Measurements from ENCODE around the gene CADPS2. TPM values are rescaled to one million over a fixed set of nuclear protein-coding genes. Genes with fewer than 3 reads are reported as not detected.

The CADPS2 gene
- total RNA-seq, 1 experiment from 2014 or later = 12.2 TPM

DNA sequence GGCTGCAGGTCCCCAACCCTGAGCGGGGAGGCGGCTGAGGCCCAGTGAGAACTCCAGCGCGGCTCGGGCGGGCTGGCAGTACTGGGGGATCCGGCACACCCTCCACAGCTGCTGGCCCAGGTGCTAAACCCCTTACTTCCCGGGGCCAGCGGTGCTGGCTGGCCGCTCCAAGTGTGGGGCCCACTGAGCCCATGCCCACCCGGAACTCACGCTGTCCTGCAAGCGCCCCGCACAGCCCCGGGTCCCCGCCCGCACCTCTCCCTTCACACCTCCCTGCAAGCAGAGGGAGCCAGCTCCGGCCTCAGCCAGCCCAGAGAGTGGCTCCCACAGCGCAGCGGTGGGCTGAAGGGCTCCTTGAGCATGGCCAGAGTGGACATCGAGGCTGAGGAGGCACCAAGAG is 212.3 kb downstream of the CADPS2 start:
- no peaks in the 10 kb centered on the region for H3K27me3 Mint-ChIP-seq (ENCODE audit: low read depth)
- peaks cover 25% of the 10 kb centered on the region for H3K9me3 Mint-ChIP-seq
- ChIA-PET POLR2A (no interaction called here), CTCF (no interaction called here)
- peaks cover 55% of the 10 kb centered on the region for H3K4me1 Mint-ChIP-seq
- H3K36me3 Mint-ChIP-seq = peaks cover 27% of the 10 kb centered on the region
- DNase-seq (ENCODE audit: low spot score) (no peak), ATAC-seq (no peak)
- no peak for TF ChIP-seq SP1 (CRISPR knock-in tag; conservative IDR thresholded peaks at IDR 0.05)
- no peak overlapping the region for H3K27ac Mint-ChIP-seq
- H3K4me3 Mint-ChIP-seq = no peak overlapping the region

DNA sequence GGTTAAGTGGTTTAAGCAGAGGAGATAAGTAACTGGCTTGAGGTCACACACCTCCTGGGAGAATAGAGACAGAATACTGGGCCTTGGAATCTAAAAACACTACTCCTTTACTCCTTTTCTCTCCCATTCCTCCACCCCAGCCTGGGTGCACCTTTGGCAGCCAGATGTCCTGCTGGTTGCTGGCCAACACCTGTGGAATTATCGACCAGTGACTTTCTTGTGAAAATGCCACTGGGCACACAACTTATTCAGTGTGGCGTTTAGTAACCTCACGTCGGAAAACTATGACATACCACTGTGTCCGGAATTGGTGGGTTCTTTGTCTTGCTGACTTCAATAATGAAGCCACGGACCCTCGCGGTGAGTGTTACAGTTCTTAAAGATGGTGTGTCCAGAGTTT is 213.7 kb downstream of the CADPS2 start:
- Mint-ChIP-seq H3K27ac (0 out of 2 replicates have a peak overlapping the region, but pooled peaks have one; percentile 31), H3K4me1 (peaks cover 46% of the 10 kb centered on the region), H3K27me3 (ENCODE audit: low read depth) (no peaks in the 10 kb centered on the region), H3K9me3 (peaks cover 22% of the 10 kb centered on the region), H3K4me3 (no peak overlapping the region), H3K36me3 (peaks cover 25% of the 10 kb centered on the region)
- TF ChIP-seq TEAD4 (CRISPR knock-in tag; IDR thresholded peaks at IDR 0.05) (no peak), CBFB (CRISPR knock-in tag; IDR thresholded peaks at IDR 0.05; ENCODE audit: low read depth) (no peak), SP1 (CRISPR knock-in tag; conservative IDR thresholded peaks at IDR 0.05) (no peak), GABPB1 (CRISPR knock-in tag; IDR thresholded peaks at IDR 0.05) (no peak), NFE2L1 (CRISPR knock-in tag; IDR thresholded peaks at IDR 0.05) (no peak), CREM (CRISPR knock-in tag; IDR thresholded peaks at IDR 0.05) (no peak), SMAD3 (CRISPR knock-in tag; IDR thresholded peaks at IDR 0.05; ENCODE audit: borderline replicate concordance) (no peak), SMAD4 (CRISPR knock-in tag; IDR thresholded peaks at IDR 0.05) (no peak), ZNF232 (CRISPR knock-in tag; IDR thresholded peaks at IDR 0.05) (no peak)
- TF ChIP-seq, protein P1, sequence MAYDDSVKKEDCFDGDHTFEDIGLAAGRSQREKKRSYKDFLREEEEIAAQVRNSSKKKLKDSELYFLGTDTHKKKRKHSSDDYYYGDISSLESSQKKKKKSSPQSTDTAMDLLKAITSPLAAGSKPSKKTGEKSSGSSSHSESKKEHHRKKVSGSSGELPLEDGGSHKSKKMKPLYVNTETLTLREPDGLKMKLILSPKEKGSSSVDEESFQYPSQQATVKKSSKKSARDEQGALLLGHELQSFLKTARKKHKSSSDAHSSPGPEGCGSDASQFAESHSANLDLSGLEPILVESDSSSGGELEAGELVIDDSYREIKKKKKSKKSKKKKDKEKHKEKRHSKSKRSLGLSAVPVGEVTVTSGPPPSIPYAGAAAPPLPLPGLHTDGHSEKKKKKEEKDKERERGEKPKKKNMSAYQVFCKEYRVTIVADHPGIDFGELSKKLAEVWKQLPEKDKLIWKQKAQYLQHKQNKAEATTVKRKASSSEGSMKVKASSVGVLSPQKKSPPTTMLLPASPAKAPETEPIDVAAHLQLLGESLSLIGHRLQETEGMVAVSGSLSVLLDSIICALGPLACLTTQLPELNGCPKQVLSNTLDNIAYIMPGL (CRISPR knock-in tag; IDR thresholded peaks at IDR 0.05) = no peak
- TF ChIP-seq, protein P2, sequence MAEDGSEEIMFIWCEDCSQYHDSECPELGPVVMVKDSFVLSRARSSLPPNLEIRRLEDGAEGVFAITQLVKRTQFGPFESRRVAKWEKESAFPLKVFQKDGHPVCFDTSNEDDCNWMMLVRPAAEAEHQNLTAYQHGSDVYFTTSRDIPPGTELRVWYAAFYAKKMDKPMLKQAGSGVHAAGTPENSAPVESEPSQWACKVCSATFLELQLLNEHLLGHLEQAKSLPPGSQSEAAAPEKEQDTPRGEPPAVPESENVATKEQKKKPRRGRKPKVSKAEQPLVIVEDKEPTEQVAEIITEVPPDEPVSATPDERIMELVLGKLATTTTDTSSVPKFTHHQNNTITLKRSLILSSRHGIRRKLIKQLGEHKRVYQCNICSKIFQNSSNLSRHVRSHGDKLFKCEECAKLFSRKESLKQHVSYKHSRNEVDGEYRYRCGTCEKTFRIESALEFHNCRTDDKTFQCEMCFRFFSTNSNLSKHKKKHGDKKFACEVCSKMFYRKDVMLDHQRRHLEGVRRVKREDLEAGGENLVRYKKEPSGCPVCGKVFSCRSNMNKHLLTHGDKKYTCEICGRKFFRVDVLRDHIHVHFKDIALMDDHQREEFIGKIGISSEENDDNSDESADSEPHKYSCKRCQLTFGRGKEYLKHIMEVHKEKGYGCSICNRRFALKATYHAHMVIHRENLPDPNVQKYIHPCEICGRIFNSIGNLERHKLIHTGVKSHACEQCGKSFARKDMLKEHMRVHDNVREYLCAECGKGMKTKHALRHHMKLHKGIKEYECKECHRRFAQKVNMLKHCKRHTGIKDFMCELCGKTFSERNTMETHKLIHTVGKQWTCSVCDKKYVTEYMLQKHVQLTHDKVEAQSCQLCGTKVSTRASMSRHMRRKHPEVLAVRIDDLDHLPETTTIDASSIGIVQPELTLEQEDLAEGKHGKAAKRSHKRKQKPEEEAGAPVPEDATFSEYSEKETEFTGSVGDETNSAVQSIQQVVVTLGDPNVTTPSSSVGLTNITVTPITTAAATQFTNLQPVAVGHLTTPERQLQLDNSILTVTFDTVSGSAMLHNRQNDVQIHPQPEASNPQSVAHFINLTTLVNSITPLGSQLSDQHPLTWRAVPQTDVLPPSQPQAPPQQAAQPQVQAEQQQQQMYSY (CRISPR knock-in tag; IDR thresholded peaks at IDR 0.05) = no peak
- TF ChIP-seq, protein P3, sequence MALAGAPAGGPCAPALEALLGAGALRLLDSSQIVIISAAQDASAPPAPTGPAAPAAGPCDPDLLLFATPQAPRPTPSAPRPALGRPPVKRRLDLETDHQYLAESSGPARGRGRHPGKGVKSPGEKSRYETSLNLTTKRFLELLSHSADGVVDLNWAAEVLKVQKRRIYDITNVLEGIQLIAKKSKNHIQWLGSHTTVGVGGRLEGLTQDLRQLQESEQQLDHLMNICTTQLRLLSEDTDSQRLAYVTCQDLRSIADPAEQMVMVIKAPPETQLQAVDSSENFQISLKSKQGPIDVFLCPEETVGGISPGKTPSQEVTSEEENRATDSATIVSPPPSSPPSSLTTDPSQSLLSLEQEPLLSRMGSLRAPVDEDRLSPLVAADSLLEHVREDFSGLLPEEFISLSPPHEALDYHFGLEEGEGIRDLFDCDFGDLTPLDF (CRISPR knock-in tag; IDR thresholded peaks at IDR 0.05) = no peak
- TF ChIP-seq, protein P4, sequence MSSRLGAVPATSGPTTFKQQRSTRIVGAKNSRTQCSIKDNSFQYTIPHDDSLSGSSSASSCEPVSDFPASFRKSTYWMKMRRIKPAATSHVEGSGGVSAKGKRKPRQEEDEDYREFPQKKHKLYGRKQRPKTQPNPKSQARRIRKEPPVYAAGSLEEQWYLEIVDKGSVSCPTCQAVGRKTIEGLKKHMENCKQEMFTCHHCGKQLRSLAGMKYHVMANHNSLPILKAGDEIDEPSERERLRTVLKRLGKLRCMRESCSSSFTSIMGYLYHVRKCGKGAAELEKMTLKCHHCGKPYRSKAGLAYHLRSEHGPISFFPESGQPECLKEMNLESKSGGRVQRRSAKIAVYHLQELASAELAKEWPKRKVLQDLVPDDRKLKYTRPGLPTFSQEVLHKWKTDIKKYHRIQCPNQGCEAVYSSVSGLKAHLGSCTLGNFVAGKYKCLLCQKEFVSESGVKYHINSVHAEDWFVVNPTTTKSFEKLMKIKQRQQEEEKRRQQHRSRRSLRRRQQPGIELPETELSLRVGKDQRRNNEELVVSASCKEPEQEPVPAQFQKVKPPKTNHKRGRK (CRISPR knock-in tag; IDR thresholded peaks at IDR 0.05; ENCODE audit: borderline replicate concordance) = no peak
- TF ChIP-seq, protein P5, sequence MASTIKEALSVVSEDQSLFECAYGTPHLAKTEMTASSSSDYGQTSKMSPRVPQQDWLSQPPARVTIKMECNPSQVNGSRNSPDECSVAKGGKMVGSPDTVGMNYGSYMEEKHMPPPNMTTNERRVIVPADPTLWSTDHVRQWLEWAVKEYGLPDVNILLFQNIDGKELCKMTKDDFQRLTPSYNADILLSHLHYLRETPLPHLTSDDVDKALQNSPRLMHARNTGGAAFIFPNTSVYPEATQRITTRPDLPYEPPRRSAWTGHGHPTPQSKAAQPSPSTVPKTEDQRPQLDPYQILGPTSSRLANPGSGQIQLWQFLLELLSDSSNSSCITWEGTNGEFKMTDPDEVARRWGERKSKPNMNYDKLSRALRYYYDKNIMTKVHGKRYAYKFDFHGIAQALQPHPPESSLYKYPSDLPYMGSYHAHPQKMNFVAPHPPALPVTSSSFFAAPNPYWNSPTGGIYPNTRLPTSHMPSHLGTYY (CRISPR knock-in tag; IDR thresholded peaks at IDR 0.05) = no peak
- TF ChIP-seq, protein P6, sequence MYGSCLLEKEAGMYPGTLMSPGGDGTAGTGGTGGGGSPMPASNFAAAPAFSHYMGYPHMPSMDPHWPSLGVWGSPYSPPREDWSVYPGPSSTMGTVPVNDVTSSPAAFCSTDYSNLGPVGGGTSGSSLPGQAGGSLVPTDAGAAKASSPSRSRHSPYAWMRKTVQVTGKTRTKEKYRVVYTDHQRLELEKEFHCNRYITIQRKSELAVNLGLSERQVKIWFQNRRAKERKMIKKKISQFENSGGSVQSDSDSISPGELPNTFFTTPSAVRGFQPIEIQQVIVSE (CRISPR knock-in tag; IDR thresholded peaks at IDR 0.05; ENCODE audit: borderline replicate concordance) = no peak
- POLR2A ChIA-PET = no interaction called here
- CTCF ChIA-PET = no interaction called here
- no peak for DNase-seq (ENCODE audit: low spot score)
- no peak for ATAC-seq

Measured in WTC11 (cell line).